ENCODE results near the gene HAUS5. TPM values are rescaled to one million over a fixed set of nuclear protein-coding genes. Genes with fewer than 3 reads are reported as not detected.

The HAUS5 gene
- total RNA-seq, 1 donor from 2014 or later = 5.3 TPM

- Histone ChIP-seq H3K27ac (ENCODE audit: low read depth, low read length) (no peak overlapping the region), H3K4me3 (ENCODE audit: insufficient read depth, low read depth, low read length) (no peak overlapping the region), H3K9me3 (ENCODE audit: insufficient read depth, low read depth, low read length) (peaks cover 3% of the 10 kb centered on the region), H3K79me2 (ENCODE audit: insufficient read depth, low read length) (no peaks in the 10 kb centered on the region), H2AFZ (ENCODE audit: low read depth, low read length) (no peak overlapping the region), H3K27me3 (ENCODE audit: insufficient read depth, low read length) (peaks cover 2% of the 10 kb centered on the region), H3K9ac (ENCODE audit: low read length) (no peak overlapping the region), H3K4me1 (ENCODE audit: insufficient read depth, low read length) (no peaks in the 10 kb centered on the region), H4K20me1 (ENCODE audit: insufficient read depth, low read length) (no peaks in the 10 kb centered on the region), H3K36me3 (ENCODE audit: insufficient read depth, low read length) (no peaks in the 10 kb centered on the region), H3K4me2 (ENCODE audit: low read length) (no peak overlapping the region)
- Mint-ChIP-seq H3K27ac (ENCODE audit: unreplicated experiment) (no peak overlapping the region), H3K36me3 (ENCODE audit: low read depth, unreplicated experiment) (peaks cover 5% of the 10 kb centered on the region), H3K4me3 (ENCODE audit: unreplicated experiment) (no peak overlapping the region), H3K27me3 (ENCODE audit: low read depth, unreplicated experiment) (peaks cover 17% of the 10 kb centered on the region), H3K9me3 (ENCODE audit: unreplicated experiment) (peaks cover 25% of the 10 kb centered on the region), H3K4me1 (ENCODE audit: low read depth, unreplicated experiment) (peaks cover 7% of the 10 kb centered on the region)
- no peak for DNase-seq (ENCODE audit: low read depth)
- no peak for FAIRE-seq
- TF ChIP-seq EZH2 (IDR thresholded peaks at IDR 0.05; ENCODE audit: insufficient read depth, low read length) (no peak), CTCF (IDR thresholded peaks at IDR 0.05; ENCODE audit: insufficient read depth, low read depth, low read length) (no peak)
Observed at GRCh38 chr19:35607661-35608060, 4.9 kb upstream of the HAUS5 start.

GRCh38 chr19:35608251-35608650 lies 4.3 kb upstream of the HAUS5 start:
- Mint-ChIP-seq H3K9me3 (ENCODE audit: unreplicated experiment) (peaks cover 24% of the 10 kb centered on the region), H3K36me3 (ENCODE audit: low read depth, unreplicated experiment) (peaks cover 5% of the 10 kb centered on the region), H3K27ac (ENCODE audit: unreplicated experiment) (no peak overlapping the region), H3K27me3 (ENCODE audit: low read depth, unreplicated experiment) (peaks cover 14% of the 10 kb centered on the region), H3K4me1 (ENCODE audit: low read depth, unreplicated experiment) (peaks cover 7% of the 10 kb centered on the region), H3K4me3 (ENCODE audit: unreplicated experiment) (no peak overlapping the region)
- Histone ChIP-seq H2AFZ (ENCODE audit: low read depth, low read length) (no peak overlapping the region), H3K4me2 (ENCODE audit: low read length) (no peak overlapping the region), H3K4me3 (ENCODE audit: insufficient read depth, low read depth, low read length) (no peak overlapping the region), H4K20me1 (ENCODE audit: insufficient read depth, low read length) (no peaks in the 10 kb centered on the region), H3K9me3 (ENCODE audit: insufficient read depth, low read depth, low read length) (peaks cover 3% of the 10 kb centered on the region), H3K79me2 (ENCODE audit: insufficient read depth, low read length) (peaks cover 2% of the 10 kb centered on the region), H3K36me3 (ENCODE audit: insufficient read depth, low read length) (no peaks in the 10 kb centered on the region), H3K9ac (ENCODE audit: low read length) (no peak overlapping the region), H3K27ac (ENCODE audit: low read depth, low read length) (no peak overlapping the region), H3K27me3 (ENCODE audit: insufficient read depth, low read length) (peaks cover 2% of the 10 kb centered on the region), H3K4me1 (ENCODE audit: insufficient read depth, low read length) (no peaks in the 10 kb centered on the region)
- TF ChIP-seq CTCF (IDR thresholded peaks at IDR 0.05; ENCODE audit: insufficient read depth, low read depth, low read length) (no peak), EZH2 (IDR thresholded peaks at IDR 0.05; ENCODE audit: insufficient read depth, low read length) (no peak)
- FAIRE-seq (no peak), DNase-seq (ENCODE audit: low read depth) (no peak)

- Histone ChIP-seq H4K20me1 (ENCODE audit: insufficient read depth, low read length) (no peaks in the 10 kb centered on the region), H3K27me3 (ENCODE audit: insufficient read depth, low read length) (peaks cover 2% of the 10 kb centered on the region), H3K4me1 (ENCODE audit: insufficient read depth, low read length) (no peaks in the 10 kb centered on the region), H3K4me3 (ENCODE audit: insufficient read depth, low read depth, low read length) (no peak overlapping the region), H3K79me2 (ENCODE audit: insufficient read depth, low read length) (peaks cover 2% of the 10 kb centered on the region), H2AFZ (ENCODE audit: low read depth, low read length) (no peak overlapping the region), H3K9me3 (ENCODE audit: insufficient read depth, low read depth, low read length) (peaks cover 3% of the 10 kb centered on the region), H3K27ac (ENCODE audit: low read depth, low read length) (no peak overlapping the region), H3K36me3 (ENCODE audit: insufficient read depth, low read length) (no peaks in the 10 kb centered on the region), H3K4me2 (ENCODE audit: low read length) (no peak overlapping the region), H3K9ac (ENCODE audit: low read length) (no peak overlapping the region)
- peaks cover 3% of the 10 kb centered on the region for H3K4me1 Mint-ChIP-seq (ENCODE audit: low read depth, unreplicated experiment)
- peaks cover 24% of the 10 kb centered on the region for H3K9me3 Mint-ChIP-seq (ENCODE audit: unreplicated experiment)
- H3K27ac Mint-ChIP-seq (ENCODE audit: unreplicated experiment) = no peak overlapping the region
- DNase-seq (ENCODE audit: low read depth) = no peak
- H3K27me3 Mint-ChIP-seq (ENCODE audit: low read depth, unreplicated experiment) = peaks cover 14% of the 10 kb centered on the region
- FAIRE-seq = no peak
- no peak for TF ChIP-seq EZH2 (IDR thresholded peaks at IDR 0.05; ENCODE audit: insufficient read depth, low read length)
- TF ChIP-seq CTCF (IDR thresholded peaks at IDR 0.05; ENCODE audit: insufficient read depth, low read depth, low read length) = no peak
- H3K36me3 Mint-ChIP-seq (ENCODE audit: low read depth, unreplicated experiment) = peaks cover 3% of the 10 kb centered on the region
- no peak overlapping the region for H3K4me3 Mint-ChIP-seq (ENCODE audit: unreplicated experiment)
Observed at GRCh38 chr19:35609851-35610353, 2.6 kb upstream of the HAUS5 start.

Data from astrocyte (in vitro differentiated cells and primary cell).